DND-41 (cell line): Measurements from ENCODE around the gene NCAPH2.

Experiments
- ATAC-seq: fragments of 200-7000 bp; cut with Tn5 transposase; 3 replicates; pipeline ENCODE4 v1.9.1; 2021; ENCODE audit warnings: low read depth; ENCODE audit not compliant: insufficient read depth
- DNase-seq: peaks from one replicate; pipeline ENCODE4 v3.0.0-alpha.2; 2020
- H2AFZ ChIP-seq: 2 replicates; pipeline ENCODE4 v1.6.0; 2012; ENCODE audit warnings: low read depth, low read length
- H3K27ac ChIP-seq: 2 replicates; pipeline ENCODE4 v1.5.1; 2012; ENCODE audit warnings: low read length, inconsistent platforms
- H3K27me3 ChIP-seq: fragments of 200-600 bp; sonication (generic); 2 replicates; pipeline ENCODE4 v1.6.0; 2012; ENCODE audit warnings: low read length, mild to moderate bottlenecking, inconsistent platforms; ENCODE audit not compliant: insufficient read depth, poor library complexity
- H3K36me3 ChIP-seq: 2 replicates; pipeline ENCODE4 v1.5.1; 2012; ENCODE audit warnings: low read length, inconsistent platforms; ENCODE audit not compliant: insufficient read depth
- H3K4me1 ChIP-seq: 2 replicates; pipeline ENCODE4 v1.5.1; 2012; ENCODE audit warnings: mild to moderate bottlenecking, low read length; ENCODE audit not compliant: insufficient read depth
- H3K4me2 ChIP-seq: 2 replicates; pipeline ENCODE4 v1.6.0; 2012; ENCODE audit warnings: mild to moderate bottlenecking, moderate library complexity, low read length, inconsistent platforms; ENCODE audit not compliant: insufficient read depth
- H3K4me3 ChIP-seq, 2 experiments: fragments of 200-600 bp in 1 of 2; shearing (Covaris generic) in 1 of 2; 2 replicates each; pipeline ENCODE4 v1.5.1; 2012 to 2016; ENCODE audit warnings: inconsistent platforms in 2 of 2, low read length in 2 of 2, mild to moderate bottlenecking in 2 of 2, low read depth in 1 of 2, moderate library complexity in 1 of 2
- H3K79me2 ChIP-seq: 2 replicates; pipeline ENCODE4 v1.6.0; 2012; ENCODE audit warnings: low read length, inconsistent platforms; ENCODE audit not compliant: insufficient read depth
- H3K9ac ChIP-seq: 2 replicates; pipeline ENCODE4 v1.6.0; 2012; ENCODE audit warnings: low read depth, mild to moderate bottlenecking, inconsistent platforms, low read length, moderate library complexity
- H3K9me3 ChIP-seq: 2 replicates; pipeline ENCODE4 v1.5.1; 2012; ENCODE audit warnings: low read length, moderate library complexity, mild to moderate bottlenecking, inconsistent platforms; ENCODE audit not compliant: insufficient read depth, severe bottlenecking
- H4K20me1 ChIP-seq: 2 replicates; pipeline ENCODE4 v1.6.0; 2012; ENCODE audit warnings: low read length; ENCODE audit not compliant: insufficient read depth
- CTCF ChIP-seq: IDR thresholded peaks from 2 replicates; pipeline ENCODE4 v1.5.1; 2012; ENCODE audit warnings: borderline replicate concordance, low read length, moderate library complexity, mild to moderate bottlenecking; ENCODE audit not compliant: poor library complexity, severe bottlenecking; ENCODE audit errors: extremely low read depth
- EZH2 ChIP-seq: IDR thresholded peaks from 3 replicates; pipeline ENCODE4 v1.6.1; 2012; ENCODE audit warnings: borderline replicate concordance, low read depth, mild to moderate bottlenecking, moderate library complexity, low read length, inconsistent platforms; ENCODE audit not compliant: severe bottlenecking

The NCAPH2 gene

GRCh38 chr22:50477923-50478322, 30.1 kb upstream of the NCAPH2 start:
- Histone ChIP-seq H3K9me3 (no peaks in the 10 kb centered on the region), H4K20me1 (peaks cover 14% of the 10 kb centered on the region), H3K4me2 (no peak overlapping the region), H3K27me3 (no peaks in the 10 kb centered on the region), H3K9ac (no peak overlapping the region), H3K4me1 (peaks cover 26% of the 10 kb centered on the region), H3K79me2 (peaks cover 22% of the 10 kb centered on the region), H3K27ac (no peak overlapping the region), H3K4me3 (no peak overlapping the region), H3K36me3 (peaks cover 13% of the 10 kb centered on the region), H2AFZ (no peak overlapping the region)
- DNase-seq (no peak), ATAC-seq (no peak)
- no peak for TF ChIP-seq EZH2
- TF ChIP-seq CTCF: no peak

DNA sequence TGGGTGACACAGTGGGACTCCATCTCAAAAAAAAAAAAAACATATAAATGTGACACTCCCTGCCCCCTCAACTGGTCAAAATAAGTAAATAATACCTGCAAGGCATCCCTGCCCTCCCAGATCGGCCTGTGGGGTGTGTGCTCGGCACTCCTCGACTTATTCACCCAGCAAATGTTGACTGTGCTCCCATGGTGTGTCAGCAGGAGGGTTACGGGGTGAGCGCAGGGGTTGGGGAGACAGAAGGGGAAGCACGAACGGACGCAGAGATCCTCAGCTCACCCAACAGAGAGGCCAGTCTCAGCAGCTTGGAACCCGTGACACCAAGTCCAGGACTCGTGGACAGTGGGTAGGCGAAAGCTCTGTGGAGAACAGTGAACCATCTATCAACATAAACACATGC, 28.3 kb upstream of the NCAPH2 start:
- no peaks in the 10 kb centered on the region for H4K20me1 ChIP-seq
- H3K9me3 ChIP-seq: no peaks in the 10 kb centered on the region
- no peaks in the 10 kb centered on the region for H3K36me3 ChIP-seq
- no peak overlapping the region for H2AFZ ChIP-seq
- peaks cover 4% of the 10 kb centered on the region for H3K79me2 ChIP-seq
- no peak for ATAC-seq
- no peak overlapping the region for H3K4me3 ChIP-seq
- H3K27me3 ChIP-seq: no peaks in the 10 kb centered on the region
- TF ChIP-seq CTCF: no peak
- no peak for TF ChIP-seq EZH2
- no peak overlapping the region for H3K27ac ChIP-seq
- DNase-seq: no peak
- peaks cover 15% of the 10 kb centered on the region for H3K4me1 ChIP-seq
- H3K9ac ChIP-seq: no peak overlapping the region
- H3K4me2 ChIP-seq: no peak overlapping the region

DNA sequence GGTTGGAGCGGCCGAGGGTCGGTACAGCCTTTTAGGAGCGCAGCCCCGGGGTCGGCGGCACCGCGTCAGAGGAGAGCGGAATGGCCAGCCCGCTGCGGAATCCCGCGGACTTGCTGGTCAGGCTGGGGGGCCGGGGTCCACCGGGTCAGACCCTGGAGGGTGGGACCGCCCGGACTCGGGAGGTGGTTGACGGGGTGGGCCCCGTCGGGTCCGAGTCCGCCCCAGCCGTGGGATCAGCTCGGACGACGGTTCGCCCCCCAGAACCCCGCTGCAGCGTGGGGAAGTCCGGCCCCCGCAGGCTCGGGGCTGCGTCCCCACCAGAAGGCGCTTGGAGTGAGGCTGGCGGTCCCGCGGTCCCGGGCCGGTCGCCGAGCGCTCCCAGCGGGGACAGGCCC, 27.0 kb upstream of the NCAPH2 start:
- TF ChIP-seq CTCF (no peak), EZH2 (no peak)
- Histone ChIP-seq H3K27me3 (no peaks in the 10 kb centered on the region), H3K4me1 (peaks cover 5% of the 10 kb centered on the region), H3K4me2 (no peak overlapping the region), H3K79me2 (no peaks in the 10 kb centered on the region), H3K4me3 (no peak overlapping the region), H2AFZ (no peak overlapping the region), H3K27ac (no peak overlapping the region), H4K20me1 (no peaks in the 10 kb centered on the region), H3K9ac (no peak overlapping the region), H3K9me3 (no peaks in the 10 kb centered on the region), H3K36me3 (no peaks in the 10 kb centered on the region)
- ATAC-seq: no peak
- no peak for DNase-seq

- no peak within 1 kb of the TSS for H2AFZ ChIP-seq
These were observed 26.5 kb upstream of the NCAPH2 start, which contains the start of gene ADM2 for GRCh38 chr22:50481440-50482106. Gene ADM2 (plus strand): TSS chr22:50481543. CDS start chr22:50481848, 305 bp downstream.

More at GRCh38 chr22:50481440-50482106, 26.5 kb upstream of the NCAPH2 start, which contains the start of gene ADM2:
- no peaks in the 10 kb centered on the region for H3K9me3 ChIP-seq
- no peak within 1 kb of the TSS for H3K9ac ChIP-seq
- H3K4me3 ChIP-seq: no peak within 1 kb of the TSS
- TF ChIP-seq CTCF (no peak), EZH2 (no peak)
- ATAC-seq: no peak
- no peaks in the 10 kb centered on the region for H3K27me3 ChIP-seq
- DNase-seq: no peak
- H3K4me2 ChIP-seq: no peak within 1 kb of the TSS
- no peaks in the 10 kb centered on the region for H4K20me1 ChIP-seq
- H3K79me2 ChIP-seq: no peaks in the 10 kb centered on the region
- H3K27ac ChIP-seq: no peak within 1 kb of the TSS
- H3K4me1 ChIP-seq: peaks cover 5% of the 10 kb centered on the region
- H3K36me3 ChIP-seq: no peaks in the 10 kb centered on the region
